ENCODE measurements around the gene BTBD9.

- TF ChIP-seq CTCF (IDR thresholded peaks at IDR 0.05) (no peak), E2F6 (IDR thresholded peaks at IDR 0.05; ENCODE audit: borderline replicate concordance, low read depth) (no peak), MAZ (IDR thresholded peaks at IDR 0.05; ENCODE audit: borderline replicate concordance, low read depth, low read length) (no peak), RAD21 (conservative IDR thresholded peaks at IDR 0.05 in 1 of 2, IDR thresholded peaks at IDR 0.05 in 1 of 2) (no peak), RCOR1 (IDR thresholded peaks at IDR 0.05; ENCODE audit: low read depth, low read length) (no peak), CHD2 (IDR thresholded peaks at IDR 0.05; ENCODE audit: low read length, partially characterized antibody) (no peak)
These were observed 332.8 kb downstream of the BTBD9 start for GRCh38 chr6:38306931-38307330.

Measured in A549 (cell line).